GM11168 (cell line): ENCODE measurements around the gene ARID3C.

ENCODE experiments used
- in situ Hi-C: fragments of 300-500 bp; cut with MboI; formaldehyde crosslinking; loops from one replicate; pipeline ENCODE4 v1.12.0; 2022; ENCODE audit warnings: low sequenced_read_pairs; ENCODE audit not compliant: unreplicated experiment

Gene ARID3C

DNA sequence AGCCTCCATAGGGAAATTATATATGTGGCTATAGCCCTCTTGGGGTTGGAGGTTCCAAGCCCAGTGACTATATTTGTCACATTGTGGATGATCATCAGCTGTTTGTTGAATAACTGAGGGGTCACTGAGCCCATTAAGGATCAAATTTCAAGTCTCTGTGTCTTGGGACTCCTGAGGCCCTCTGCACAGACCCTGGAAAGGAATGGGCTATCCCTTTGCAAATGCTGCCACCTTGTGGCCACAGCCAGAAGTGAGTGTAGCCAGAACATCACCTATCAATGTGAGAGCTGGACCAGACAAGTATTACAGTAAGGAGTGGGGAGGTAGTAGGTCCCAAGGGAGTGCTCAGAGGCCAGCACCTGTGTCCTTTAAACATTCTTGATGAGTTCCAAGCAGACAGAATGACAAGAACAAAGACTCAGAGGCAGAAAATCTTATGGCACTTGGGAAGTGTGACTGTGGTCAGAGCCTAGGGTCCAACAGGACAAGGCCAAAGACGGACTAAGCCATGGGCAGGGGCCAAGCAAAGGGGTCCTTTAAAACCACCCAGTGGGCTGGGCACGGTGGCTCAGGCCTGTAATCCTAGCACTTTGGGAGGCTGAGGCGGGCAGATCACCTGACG lies 25.1 kb downstream of the ARID3C start:
- in situ Hi-C loops, result loop anchor here (10.0 kb wide), 1 partner anchor 179 kb away; no protein-coding TSS in a partner anchor

DNA sequence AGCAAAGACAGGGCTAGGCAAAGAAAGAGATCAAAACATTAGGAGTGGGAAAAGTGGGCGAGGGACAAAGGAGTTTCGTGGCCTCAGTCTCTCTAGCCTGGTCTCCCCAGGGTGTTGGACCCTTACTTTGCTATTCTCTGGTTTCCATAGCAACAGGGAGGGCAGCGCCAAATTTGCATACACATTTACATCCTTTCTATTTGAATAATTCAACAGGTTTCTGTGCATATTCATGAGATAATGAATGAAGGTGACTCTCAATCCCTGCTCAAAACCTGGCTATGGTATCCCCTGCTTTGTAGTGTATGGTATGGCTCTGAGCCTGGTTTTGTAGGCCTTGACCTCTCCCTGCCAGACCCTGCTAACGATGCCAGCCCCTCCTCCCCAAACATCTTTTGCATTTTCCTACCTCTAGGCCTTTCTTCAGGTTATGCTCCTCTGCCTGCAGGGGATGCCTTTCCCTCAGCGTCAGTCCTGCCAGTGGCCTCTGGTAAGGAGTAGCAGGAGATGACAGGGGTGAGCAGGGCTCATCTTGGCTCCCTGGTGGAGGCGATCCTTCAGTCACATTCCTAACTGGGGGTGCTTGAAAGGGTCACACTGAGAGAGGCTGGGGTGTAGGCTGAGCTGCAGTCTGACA lies 26.8 kb downstream of the ARID3C start:
- in situ Hi-C loops, result loop anchor here (10.0 kb wide), 1 partner anchor 177 kb away; no protein-coding TSS in a partner anchor

DNA sequence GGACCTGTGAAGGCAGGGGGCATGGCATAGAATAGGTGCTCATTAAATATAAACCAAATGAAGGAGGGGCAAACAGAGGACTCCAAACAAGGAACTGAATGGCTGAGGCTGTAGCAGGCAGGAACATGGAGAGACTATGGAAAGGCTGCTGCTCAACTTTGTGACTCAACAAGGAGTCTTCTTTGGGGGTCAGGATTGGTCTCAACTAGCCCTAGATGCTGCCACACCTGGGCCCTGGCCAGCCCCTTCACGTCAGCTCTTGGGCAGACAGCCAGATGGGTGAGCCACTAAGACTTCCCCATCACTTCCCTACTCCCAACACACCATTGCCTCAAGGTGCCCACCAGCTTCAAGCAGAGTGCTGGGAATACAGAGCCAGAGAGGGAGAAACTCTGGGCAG lies 28.0 kb downstream of the ARID3C start:
- in situ Hi-C loops, result loop anchor here (10.0 kb wide), 1 partner anchor 176 kb away; no protein-coding TSS in a partner anchor

DNA sequence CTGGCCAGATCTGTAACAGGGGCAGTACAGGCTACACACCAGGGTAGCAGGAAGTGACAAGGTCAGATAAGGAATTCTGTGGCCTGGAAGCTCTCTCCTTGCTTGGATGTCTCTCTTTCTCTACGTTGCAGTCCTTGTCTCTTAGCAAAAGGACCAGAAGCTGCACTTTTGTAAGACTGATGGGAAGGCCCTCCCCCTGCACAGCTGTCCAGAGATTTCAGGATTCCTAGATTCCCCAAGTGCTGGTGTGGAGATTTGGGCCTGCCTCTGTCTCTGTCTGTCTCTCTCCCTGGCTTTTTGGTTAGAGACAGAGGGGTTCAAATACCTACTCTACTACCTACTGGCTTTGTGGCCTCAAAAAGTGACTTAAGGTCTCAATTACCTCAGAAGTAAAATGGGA lies 29.3 kb downstream of the ARID3C start:
- in situ Hi-C loops, result loop anchor here (5.0 kb wide), 1 partner anchor 47 kb away; no protein-coding TSS in a partner anchor

DNA sequence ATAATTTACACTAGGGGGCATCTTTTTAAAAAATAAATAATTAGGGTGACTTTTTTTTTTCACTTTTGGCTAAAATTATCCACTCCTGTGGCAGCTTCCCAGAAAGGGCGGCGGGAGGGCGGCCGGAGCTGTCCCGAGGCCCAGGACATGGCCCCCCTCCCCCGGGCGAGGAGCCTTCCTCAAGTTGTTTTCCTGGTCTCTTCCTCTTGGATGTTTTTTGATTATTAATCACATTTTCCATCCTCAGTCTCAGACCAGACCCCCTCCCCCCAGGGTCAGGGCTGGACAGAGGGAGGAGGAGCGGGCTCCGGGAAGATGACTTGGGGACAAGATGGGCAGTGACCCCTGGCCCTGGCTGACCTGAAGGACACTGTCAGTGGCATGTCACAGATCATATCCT lies 34.7 kb downstream of the ARID3C start:
- in situ Hi-C loops, result no loop called here

DNA sequence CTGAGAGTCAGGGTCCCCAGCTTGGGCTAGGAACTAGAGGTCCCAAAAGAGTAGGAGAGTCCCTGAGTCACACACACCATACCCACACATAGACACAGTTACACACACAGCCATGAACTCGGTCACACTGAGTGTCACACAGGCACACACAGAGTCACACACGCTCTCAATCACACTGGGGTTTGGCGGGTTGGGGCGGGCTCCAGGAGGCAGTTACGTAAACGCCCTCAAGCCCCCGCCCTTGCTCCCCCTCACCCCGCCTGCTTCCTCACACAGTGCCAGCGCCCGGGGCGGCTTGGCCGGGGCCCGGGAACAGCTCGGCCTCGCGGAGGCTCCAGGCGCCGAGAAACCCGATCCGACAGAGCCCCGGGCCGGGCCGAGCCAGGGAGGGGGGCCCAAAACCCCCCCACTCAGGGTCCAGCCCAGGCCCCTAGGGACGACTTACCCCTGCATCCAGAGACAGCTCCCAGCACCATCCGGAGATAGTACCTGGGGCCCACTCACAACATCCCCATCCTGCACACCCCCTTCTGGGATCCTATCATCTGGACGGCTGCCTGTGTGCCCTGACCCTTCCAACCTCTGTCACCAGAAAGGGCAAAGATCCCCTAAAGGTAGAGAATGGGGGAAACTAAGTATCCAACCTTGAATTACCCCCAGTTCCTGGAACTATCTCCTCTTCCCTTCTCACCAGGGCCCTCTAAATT lies 35.8 kb downstream of the ARID3C start:
- in situ Hi-C loops, result no loop called here

DNA sequence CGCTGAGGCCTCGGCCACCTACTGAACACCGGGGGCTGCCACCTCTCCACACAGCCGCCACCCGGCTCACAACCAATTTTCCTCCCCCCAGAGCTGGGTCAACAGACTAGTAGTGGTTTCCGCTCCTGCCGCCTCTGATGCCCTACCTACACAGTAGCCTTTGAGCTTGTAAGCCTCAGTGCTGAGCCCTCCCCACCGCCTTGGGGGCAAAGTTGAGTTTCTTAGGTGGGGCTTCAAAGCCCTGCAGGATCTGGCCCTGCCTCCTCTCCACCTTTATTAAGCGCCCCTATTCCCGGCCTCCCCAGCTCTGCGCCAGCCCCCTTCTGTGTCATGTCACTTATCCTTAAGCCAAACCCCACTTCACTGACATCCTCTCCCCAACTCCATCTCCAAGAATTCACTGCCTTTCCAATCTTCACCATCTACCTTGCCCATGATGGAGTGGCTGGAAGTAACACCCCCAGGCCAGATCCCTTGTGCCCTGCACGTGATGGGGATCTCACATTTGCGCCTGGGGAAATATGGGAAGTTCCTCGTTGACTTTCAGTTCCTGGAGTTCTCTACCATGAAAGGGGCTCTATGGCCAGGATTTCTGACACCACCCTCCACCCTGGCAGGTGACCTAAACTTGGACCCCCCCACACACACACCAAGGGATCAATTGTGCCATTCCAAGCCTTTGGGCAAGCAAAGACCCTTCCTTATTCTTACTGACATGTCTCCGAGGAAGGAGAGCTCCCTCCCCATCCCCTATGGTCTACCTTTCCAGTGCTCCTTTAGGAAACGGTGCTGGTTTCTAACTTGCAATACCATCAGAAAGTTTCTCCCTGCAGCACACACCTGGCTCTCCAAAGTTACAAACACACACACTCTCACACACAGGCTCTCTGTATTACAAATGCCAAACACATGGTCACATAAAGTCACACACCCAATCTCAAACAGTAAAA lies 36.7 kb downstream of the ARID3C start:
- in situ Hi-C loops, result no loop called here

DNA sequence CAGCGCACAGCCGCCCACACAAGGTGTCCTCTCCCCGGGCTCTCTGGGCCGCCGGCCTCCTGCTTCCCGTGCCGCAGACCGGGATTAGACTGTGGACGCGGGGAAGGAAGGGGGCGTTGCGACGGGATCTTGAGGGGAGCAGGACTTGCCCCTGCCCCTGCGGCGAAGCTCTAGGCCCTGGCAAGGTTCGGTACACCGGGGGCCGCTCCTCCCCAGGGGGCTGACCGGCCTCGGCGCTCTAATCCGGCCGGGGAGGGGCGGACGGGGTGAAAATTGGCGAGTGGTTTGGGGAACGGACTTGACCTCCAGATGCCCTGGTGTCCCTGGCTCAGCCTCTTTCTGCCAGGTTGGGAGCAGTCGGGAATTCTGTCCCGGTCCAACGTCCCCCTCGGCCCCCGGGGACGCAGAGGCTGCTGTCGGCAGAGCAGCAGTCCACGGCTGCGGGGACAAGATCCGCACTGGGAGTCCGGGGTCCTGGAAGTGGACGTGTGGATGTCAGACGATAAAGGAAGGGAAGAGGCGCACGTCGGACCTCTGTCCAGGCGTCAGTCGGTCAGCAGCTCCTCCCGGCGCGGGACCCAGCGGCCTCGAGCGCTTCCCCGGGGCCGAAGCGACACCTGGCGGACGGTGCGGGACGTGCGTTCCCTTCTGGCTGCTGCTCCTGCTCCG lies 37.5 kb downstream of the ARID3C start:
- in situ Hi-C loops, result no loop called here

DNA sequence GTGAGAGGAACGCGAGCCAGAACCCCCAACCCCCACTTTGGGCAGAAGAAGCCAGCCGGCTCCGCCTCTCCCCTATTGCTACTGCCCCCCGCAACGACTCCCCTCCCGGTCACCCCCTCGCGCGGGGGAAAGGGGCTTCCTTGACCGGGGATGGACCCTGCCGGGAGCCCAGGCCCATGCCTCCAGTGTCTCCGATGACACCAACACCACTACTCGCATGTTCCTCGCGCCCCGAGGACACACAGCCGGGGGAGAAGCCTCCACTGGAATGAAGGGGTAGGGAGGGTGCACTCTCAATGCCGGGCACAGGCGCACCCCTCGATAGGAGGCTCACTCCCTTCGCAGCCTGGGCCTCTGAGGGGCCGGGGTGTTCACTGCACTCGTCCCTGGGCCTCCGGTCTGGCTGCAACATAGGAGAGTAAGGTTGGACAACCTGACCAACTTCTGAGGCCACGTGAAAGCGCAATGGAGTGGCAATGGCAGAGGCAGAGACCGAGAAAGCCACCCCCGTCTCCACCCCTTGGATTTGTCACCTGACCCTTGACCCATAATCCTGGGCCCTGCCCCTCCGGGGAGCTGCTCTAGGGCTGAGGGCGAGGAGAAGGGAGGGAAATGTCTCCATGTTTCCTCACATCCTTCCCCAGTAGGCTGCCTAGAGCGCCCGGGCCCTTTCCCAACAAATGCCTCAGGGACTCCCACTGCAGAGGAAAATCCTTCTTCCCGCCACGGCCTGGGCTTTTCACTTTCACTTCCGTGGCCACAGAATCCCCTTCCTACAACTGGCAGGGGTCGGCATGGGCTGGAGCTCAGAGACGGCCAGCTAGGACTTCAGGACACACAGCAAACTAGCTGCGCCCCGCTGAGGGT lies 38.3 kb downstream of the ARID3C start:
- in situ Hi-C loops, result no loop called here

DNA sequence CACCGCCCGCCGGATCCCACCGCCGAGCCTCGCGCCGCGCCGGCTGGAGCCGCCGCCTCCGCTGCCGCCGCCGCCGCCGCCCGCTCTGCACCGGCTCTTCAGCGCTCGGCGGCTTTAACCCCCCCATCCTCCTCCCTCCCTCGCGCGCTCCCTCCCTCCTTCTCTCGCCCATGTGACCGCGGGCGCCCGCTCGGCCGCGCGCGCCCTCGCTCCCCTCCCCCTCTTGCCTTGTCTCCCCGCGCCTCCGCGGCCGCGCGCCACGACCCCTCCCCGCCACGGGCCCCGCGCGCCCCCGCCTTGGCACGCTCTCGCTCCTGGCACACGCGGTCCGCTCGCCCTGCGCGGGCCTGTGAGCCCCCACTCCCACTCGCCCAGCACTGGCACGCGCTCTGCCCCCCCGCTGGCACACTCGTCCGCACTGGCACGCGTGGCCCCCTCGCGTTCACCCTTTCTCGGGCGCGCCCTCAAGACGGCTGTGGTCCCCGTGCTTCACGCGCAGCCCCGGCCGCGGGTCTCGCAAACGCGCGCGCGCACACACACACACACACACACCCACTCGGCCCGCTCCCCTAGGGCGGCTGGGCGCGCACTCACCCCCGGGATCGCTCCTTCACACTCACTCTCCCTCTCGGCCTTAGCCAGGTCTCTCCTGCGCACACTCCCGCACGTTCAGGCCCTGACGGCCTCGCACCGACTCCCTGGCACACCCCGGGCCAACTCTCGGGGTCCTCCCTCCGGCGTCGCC lies 39.1 kb downstream of the ARID3C start, which contains the start of gene CNTFR:
Gene CNTFR (minus strand): TSS at position 89 of the 745 bp plus-strand sequence. CDS start 20,743 bp downstream, outside the sequence.
- in situ Hi-C loops, result no loop called here

DNA sequence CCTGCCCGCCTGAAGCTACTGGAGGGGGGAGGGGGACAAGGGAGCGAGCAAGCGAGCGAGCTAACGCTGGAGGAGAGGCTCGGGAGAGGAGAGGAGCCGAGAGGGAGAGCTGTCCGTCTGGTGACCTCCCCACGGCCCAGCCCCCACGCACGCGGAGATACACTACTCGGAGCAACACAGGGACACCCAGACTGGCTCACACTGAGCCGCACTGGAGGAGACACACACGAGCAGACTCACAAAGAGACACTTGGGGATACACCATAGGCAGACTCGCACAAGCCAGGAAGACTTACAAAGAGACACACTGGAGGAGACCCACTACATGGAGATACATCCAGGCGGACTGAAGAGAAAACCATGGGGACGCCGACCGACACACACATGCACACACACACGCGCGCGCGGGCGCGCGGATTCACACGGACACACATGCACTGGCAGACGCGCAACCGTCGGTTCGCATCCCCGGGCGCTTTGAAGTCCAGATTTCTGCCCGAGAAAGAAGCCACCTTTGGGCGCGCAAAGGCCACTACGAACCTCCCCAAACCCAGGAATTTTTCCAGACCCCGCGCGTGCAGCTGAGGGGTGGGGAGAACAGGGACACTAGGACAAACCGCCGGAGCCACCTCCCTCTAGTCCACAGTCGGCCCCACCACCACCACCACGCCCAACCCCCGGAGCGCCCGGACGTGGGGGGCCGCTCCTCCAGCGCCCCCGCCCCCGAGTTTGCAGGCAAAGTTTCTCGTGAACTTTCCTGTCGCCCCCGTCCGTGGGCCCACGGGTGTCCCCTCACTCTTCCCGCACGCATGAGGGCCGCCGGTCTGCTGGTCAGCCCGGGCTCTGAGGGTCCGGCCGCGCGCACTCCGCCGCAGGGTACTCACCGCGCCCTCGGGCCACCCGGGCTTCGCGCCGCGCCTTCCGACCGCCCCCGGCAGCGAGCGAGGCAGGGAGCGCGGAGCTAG lies 39.9 kb downstream of the ARID3C start:
- in situ Hi-C loops, result no loop called here

DNA sequence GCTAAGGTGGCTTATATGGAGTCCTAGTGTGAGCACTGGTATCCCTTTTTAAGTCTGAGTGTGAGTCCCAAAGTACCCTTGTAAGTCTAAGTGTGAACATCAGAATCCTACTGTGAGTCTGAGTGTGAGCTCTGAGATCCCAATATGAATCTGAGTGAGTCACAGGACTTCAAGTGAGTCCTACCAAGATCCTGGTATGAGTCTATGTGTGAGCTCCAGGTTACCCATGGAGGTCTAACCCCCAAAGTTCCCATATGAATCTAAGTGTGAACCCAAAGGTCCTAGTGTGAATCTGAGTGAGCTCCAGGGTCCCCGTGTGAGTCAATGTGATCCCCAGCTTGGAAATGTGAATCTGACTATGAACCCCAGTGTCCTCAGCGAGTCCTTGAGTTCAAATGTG lies 41.6 kb downstream of the ARID3C start:
- in situ Hi-C loops, result no loop called here

DNA sequence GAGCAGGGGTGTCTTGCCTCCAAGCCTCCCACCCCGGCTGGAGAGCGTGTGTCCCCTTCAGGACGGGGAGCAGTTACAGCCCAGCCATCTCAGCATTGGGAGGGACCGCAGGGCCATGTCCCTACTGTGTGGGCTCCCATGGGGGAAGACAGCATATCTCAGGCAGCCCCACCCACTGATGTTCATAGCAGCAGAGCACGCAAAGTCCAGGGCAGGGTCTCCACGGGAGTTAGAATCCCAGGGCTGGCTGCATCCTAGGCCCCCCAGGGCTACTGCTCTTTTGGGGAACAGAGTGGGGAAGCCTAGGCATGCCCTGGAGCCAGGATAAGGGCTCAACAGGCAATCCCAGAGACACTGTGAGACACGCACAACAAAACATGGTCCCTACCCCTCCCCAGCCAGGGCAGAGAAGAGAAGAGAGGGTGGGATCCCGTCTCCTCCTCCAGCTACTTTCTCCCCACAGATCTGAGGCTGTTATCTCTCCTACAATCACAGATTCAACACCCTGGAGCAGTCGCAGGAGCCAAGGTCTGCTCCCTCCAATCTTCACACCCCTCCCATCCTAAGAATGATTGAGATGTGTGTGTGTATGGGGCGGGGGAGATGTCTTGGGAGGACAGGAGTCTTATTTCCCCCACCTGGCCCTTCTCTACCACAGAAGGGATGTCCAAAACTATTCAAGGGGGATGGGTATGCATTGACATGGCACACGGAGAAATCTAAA lies 42.8 kb downstream of the ARID3C start:
- in situ Hi-C loops, result no loop called here

DNA sequence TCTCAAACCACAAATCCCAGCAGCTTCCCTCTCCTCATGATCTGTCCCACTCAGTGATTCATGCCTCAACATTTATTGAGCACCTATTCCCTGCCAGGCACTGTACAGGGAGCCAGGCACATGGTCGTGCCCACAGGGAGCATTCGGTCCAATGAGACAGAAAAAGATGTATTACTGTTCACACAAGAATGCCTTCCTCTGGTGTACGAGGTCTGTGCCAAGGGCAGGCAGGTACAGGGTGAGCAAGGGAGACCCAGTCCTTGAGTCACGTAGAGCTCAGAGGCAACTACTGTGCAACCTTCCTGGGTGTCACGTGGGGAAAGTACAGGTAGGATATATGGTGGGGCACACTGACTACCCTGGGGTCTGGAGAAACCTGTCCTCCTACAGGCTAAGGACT lies 43.9 kb downstream of the ARID3C start:
- in situ Hi-C loops, result no loop called here

DNA sequence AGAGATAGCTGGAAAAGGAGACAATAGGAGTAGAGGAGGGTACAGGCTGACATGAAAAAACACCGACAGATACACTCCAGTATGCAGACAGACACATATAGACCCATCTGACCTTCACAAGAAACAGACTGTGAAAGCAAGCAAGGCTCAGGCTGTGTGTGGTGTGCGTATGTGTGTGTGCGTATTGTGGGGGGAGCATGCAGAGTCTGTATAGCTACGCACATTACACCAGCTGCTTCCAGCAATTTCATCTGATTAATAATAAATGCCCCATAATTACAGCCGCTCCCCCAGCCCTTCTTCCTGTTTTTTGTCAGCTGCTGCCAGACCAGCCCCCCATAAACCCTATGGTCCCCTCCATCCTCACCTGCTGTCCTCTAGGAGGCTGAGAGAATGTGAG lies 46.1 kb downstream of the ARID3C start:
- in situ Hi-C loops, result no loop called here

DNA sequence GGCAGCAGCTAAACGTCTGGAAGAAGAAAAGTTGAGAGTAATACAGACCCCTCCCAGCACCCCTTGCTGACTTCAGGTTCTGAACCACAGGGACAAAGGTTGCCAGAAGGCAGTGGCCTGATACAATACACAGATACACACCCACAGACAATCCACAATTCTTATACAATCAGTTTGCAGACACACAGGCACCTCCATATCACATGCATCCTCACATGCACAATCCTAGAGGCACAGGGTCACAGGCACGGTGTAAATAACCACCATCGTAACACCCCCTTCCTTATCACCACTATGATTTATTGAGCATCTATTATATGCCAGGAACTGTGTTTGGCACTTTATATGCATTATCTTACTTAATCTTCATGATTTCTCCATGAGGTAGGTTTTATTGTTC lies 47.5 kb downstream of the ARID3C start:
- in situ Hi-C loops, result no loop called here
